ENCODE data around the gene FBXO46. TPM values are rescaled to one million over a fixed set of nuclear protein-coding genes. Genes with fewer than 3 reads are reported as not detected.

The FBXO46 gene
- total RNA-seq, 1 donor from 2014 or later: 19.3 TPM

GRCh38 chr19:45667620-45668341 is 62.9 kb downstream of the FBXO46 start, which contains the start of gene GIPR:
GIPR (plus strand) TSS chr19:45668221; CDS start chr19:45669521, 1,300 bp downstream.
- no peak for TF ChIP-seq CTCF (IDR thresholded peaks at IDR 0.05)
- Histone ChIP-seq H3K9me3 (no peaks in the 10 kb centered on the region), H3K27ac (peak within 1 kb of the TSS; percentile 1), H3K27me3 (ENCODE audit: low read depth) (peaks cover 54% of the 10 kb centered on the region), H3K4me3 (peak within 1 kb of the TSS; percentile 49), H3K36me3 (no peaks in the 10 kb centered on the region), H3K4me1 (peaks cover 24% of the 10 kb centered on the region)
- intact Hi-C loops (cut with DNase I): no loop called here
- DNase-seq (peak; percentile 66), ATAC-seq (peak; percentile 40 to 52)

- ATAC-seq: no peak
- no peak overlapping the region for H3K27ac ChIP-seq
- no peak overlapping the region for H3K4me3 ChIP-seq
- DNase-seq: no peak
- no peak for TF ChIP-seq CTCF (IDR thresholded peaks at IDR 0.05)
- H3K36me3 ChIP-seq: no peaks in the 10 kb centered on the region
- H3K9me3 ChIP-seq: no peaks in the 10 kb centered on the region
- intact Hi-C loops (cut with DNase I): no loop called here
- peaks cover 21% of the 10 kb centered on the region for H3K4me1 ChIP-seq
- H3K27me3 ChIP-seq (ENCODE audit: low read depth): peaks cover 37% of the 10 kb centered on the region
These were observed 66.1 kb downstream of the FBXO46 start for GRCh38 chr19:45664575-45664974.

GRCh38 chr19:45663800-45664199 is 66.9 kb downstream of the FBXO46 start:
- no peak for DNase-seq
- no peak for TF ChIP-seq CTCF (IDR thresholded peaks at IDR 0.05)
- Histone ChIP-seq H3K9me3 (no peaks in the 10 kb centered on the region), H3K27ac (no peak overlapping the region), H3K4me1 (peaks cover 14% of the 10 kb centered on the region), H3K27me3 (ENCODE audit: low read depth) (peaks cover 31% of the 10 kb centered on the region), H3K36me3 (no peaks in the 10 kb centered on the region), H3K4me3 (no peak overlapping the region)
- intact Hi-C loops (cut with DNase I): no loop called here
- no peak for ATAC-seq

- Histone ChIP-seq H3K9me3 (no peaks in the 10 kb centered on the region), H3K27ac (no peak overlapping the region), H3K27me3 (ENCODE audit: low read depth) (peaks cover 8% of the 10 kb centered on the region), H3K4me1 (no peaks in the 10 kb centered on the region), H3K4me3 (no peak overlapping the region), H3K36me3 (no peaks in the 10 kb centered on the region)
- DNase-seq (no peak), ATAC-seq (no peak)
- intact Hi-C loops (cut with DNase I): no loop called here
- TF ChIP-seq CTCF (IDR thresholded peaks at IDR 0.05): no peak
These were observed 70.1 kb downstream of the FBXO46 start for GRCh38 chr19:45660636-45661035.

Small RNA genes within 50 kb of the gene (microRNA-seq; reads per million reads assigned to microRNA genes)
- gene MIR642A (ENCODE audit: borderline number of aligned reads): not detected
- not detected for gene MIR642B (ENCODE audit: borderline number of aligned reads)

Other genes with a start within 250 kb of the FBXO46 start
- 16.2 TPM for gene RTN2, start 233.8 kb downstream of the FBXO46 start, total RNA-seq
- gene PPM1N, start 232.5 kb downstream of the FBXO46 start, total RNA-seq: 1.8 TPM
- 190 TPM for gene VASP, start 223.4 kb downstream of the FBXO46 start, total RNA-seq
- 11.3 TPM for gene OPA3, start 146.1 kb downstream of the FBXO46 start, total RNA-seq
- 10.5 TPM for gene GPR4, start 128.7 kb downstream of the FBXO46 start, total RNA-seq
- 51.4 TPM for gene EML2, start 91.5 kb downstream of the FBXO46 start, total RNA-seq
- gene GIPR, start 62.7 kb downstream of the FBXO46 start, total RNA-seq: 7.5 TPM
- gene SNRPD2, start 38.9 kb downstream of the FBXO46 start, total RNA-seq: 229 TPM
- gene QPCTL, start 38.2 kb downstream of the FBXO46 start, total RNA-seq: 5.0 TPM
- not detected for gene MEIOSIN, start 2.5 kb upstream of the FBXO46 start, total RNA-seq
- gene SIX5, start 38.4 kb upstream of the FBXO46 start, total RNA-seq: 16.8 TPM
- gene DMPK, start 51.6 kb upstream of the FBXO46 start, total RNA-seq: 42.6 TPM
- 47.4 TPM for gene DMWD, start 61.9 kb upstream of the FBXO46 start, total RNA-seq
- 0.21 TPM for gene RSPH6A, start 84.4 kb upstream of the FBXO46 start, total RNA-seq
- 73.1 TPM for gene SYMPK, start 132.3 kb upstream of the FBXO46 start, total RNA-seq
- 0.68 TPM for gene FOXA3, start 133.4 kb upstream of the FBXO46 start, total RNA-seq
- 21.4 TPM for gene IRF2BP1, start 155.2 kb upstream of the FBXO46 start, total RNA-seq
- gene MYPOP, start 171.7 kb upstream of the FBXO46 start, total RNA-seq: 7.5 TPM
- not detected for gene NANOS2, start 183.9 kb upstream of the FBXO46 start, total RNA-seq
- gene NOVA2, start 243.0 kb upstream of the FBXO46 start, total RNA-seq: 18.8 TPM